Smooth muscle cell of the pulmonary artery (primary cell): ENCODE data around the gene TXK. TPM values are rescaled to one million over a fixed set of nuclear protein-coding genes. Genes with fewer than 3 reads are reported as not detected.

Source experiments
- total RNA-seq: library from RNA; depleted of rRNA; stranded (reverse); fragments of >200 nt; gene quantifications from 2 replicates; pipeline ENCODE4 v1.2.3, GENCODE V29; 2014

TXK gene
- total RNA-seq: 0.23 and 0.26 TPM in 2 replicates

DNA sequence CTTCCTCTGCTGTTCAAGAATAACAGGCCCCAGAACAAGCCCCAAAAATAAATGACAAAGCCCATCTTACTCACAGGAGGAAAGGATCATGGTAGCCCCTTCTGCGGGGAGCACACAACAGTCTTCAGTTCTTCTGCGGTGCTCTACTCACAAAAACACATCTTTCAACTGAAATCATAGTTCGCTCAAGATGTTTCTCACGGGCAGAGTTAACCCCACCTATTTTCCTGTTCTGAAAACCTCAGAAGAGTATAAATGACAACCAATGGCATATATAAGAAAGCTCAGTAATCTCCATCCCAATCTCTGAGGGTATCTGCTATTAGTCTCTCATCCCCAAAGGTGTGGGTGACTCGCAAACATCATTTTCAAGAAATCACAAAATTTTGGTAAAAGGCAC, at the start of gene TXK:
TXK (minus strand) TSS at position 170 of the 400 bp plus-strand sequence; CDS start at position 90, 80 bp downstream.

Other genes with a start within 250 kb of the TXK start
- 8.9 and 10.1 TPM in 2 replicates for gene NFXL1, start 219.7 kb downstream of the TXK start, total RNA-seq
- 0.46 and 4.5 TPM in 2 replicates for gene CNGA1, start 117.6 kb downstream of the TXK start, total RNA-seq
- 0.46 and 2.0 TPM in 2 replicates for gene NIPAL1, start 117.5 kb downstream of the TXK start, total RNA-seq
- gene TEC, start 135.6 kb upstream of the TXK start, total RNA-seq: 0.20 and 0.26 TPM in 2 replicates
- 28.4 and 37.9 TPM in 2 replicates for gene SLAIN2, start 207.3 kb upstream of the TXK start, total RNA-seq